H4 (cell line): Measurements from ENCODE around the gene DNAH10. TPM values are rescaled to one million over a fixed set of nuclear protein-coding genes. Genes with fewer than 3 reads are reported as not detected.

Experiments
- DNase-seq: peaks from one replicate; pipeline ENCODE4 v3.0.0-alpha.2; 2015; ENCODE audit warnings: low spot score
- total RNA-seq: library from RNA; depleted of rRNA; stranded (reverse); fragments of >200 nt; shearing (Covaris generic); gene quantifications from 2 replicates; pipeline ENCODE4 v1.2.3, GENCODE V29; 2014

The DNAH10 gene
- total RNA-seq, 1 experiment from 2014 or later, result 0.17 TPM

DNA sequence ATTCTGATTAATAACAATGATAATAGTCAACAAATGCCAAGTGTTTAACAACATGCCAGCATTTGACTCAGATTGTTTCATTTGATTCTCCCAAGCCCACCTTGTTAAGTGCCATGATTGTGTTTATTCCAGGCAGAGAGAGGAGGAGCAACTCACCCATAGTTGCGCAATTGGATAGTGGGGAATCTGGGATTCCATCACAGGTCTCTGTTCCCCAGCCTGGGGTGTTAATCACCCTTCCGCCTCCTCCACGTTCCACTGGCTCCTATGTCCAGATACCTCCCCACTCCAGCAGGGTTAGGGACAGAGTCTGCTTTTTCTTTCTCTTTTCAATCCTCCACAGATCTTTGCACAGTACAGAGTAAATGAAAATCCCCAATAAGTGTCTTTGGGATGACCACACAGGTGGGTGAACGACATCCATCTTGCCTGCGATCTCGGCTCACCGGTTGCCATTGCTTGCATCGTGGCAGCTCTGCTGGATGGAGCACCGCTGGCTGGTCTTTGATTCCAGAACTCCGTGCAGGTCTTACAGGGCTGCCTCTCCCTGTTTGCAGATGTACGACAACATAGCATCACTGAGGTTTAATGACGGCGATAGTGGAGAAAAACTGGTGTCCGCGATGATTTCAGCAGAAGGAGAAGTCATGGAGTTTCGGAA is 78.8 kb downstream of the DNAH10 start:
- no peak for DNase-seq

GRCh38 chr12:123843912-123844748 is 82.0 kb downstream of the DNAH10 start:
- DNase-seq, result no peak

- no peak for DNase-seq
Measured at GRCh38 chr12:123845881-123846280, 83.8 kb downstream of the DNAH10 start.

DNA sequence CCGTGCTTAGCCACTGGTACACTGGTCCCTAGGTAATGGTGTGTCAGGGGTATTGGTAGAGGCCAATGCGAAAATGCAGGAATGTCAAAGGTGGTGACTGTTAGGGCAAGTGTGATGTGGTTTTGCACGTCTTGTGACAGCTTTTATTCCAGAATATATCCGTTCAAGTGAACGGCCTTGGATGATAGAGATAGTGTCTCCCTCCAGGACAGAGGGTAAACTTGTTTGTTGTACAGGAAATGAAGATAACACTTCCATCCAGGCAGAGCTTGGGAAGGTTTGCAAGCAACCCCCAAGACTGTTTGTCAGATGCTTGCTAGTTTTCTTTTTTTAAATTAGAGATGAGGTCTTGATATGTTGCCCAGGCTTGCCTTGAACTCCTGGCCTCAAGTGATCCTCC is 84.2 kb downstream of the DNAH10 start:
- no peak for DNase-seq

GRCh38 chr12:123847019-123847418 is 84.9 kb downstream of the DNAH10 start:
- no peak for DNase-seq

DNA sequence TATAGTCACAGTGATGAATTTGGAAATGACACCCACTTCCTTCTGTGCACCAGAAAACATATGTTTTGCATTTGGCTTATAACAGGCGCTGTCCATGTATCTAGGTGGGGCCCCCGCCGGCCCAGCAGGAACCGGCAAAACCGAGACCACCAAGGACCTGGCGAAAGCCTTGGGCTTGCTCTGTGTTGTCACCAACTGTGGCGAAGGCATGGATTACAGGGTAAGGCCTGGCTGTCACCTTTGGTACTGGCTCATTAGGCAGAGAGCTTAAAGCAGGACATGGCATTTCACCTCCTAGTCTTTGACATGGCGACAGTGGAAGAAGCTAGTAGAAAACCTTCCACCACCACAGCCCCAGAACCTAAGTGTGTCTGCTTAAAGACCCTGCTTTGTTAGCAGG is 85.8 kb downstream of the DNAH10 start:
- DNase-seq, result no peak

DNA sequence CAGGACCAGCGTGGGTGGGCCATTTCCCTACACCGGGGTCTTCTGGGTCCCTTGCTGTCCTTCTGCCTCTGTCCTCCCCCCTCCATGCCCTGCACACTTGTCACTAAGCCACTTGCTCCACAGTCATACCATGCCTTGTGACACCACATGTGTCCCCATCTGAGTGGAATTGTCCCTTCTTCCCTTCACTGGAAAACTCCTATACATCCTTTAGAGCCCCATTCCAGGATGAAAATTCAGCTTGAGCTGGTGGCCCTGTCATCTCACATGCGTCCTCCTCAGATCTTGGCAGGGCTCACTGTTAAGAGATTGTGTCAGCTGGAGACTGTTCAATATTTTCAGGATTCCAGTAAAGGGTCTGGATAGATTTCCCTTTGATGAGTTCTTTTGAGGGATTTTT is 87.4 kb downstream of the DNAH10 start:
- no peak for DNase-seq

- DNase-seq, result no peak
Measured at GRCh38 chr12:123850246-123851134, 88.4 kb downstream of the DNAH10 start.

DNA sequence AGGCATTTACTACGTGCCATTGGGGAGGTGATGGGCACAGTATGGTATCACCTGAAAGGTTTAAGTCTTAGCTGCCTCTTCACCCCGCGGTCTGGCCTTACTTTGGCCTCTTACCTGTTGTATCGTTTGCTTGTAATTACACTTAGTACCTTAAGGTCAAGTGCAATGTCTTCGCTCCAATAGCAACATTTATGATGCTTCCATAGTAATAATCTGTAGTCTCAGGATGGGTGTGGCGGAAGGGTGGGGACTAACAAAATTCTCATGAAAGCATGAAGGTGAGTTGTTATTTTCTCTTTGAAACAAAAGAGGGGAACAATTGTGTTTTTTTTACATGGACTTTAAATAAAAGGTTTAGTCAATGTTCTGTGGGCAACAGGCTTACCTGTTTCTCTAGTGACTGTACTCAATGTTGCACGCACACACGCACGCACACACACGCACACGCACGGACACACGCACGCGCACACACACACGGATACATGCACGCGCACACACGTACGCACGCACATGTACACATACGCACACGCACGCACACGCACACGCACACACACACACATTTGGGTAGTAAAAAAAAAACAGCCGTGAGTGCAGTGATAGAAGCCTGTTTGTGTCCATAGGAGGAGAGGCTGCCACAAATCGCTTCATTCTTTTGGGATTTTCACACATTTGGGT is 91.4 kb downstream of the DNAH10 start:
- no peak for DNase-seq

DNA sequence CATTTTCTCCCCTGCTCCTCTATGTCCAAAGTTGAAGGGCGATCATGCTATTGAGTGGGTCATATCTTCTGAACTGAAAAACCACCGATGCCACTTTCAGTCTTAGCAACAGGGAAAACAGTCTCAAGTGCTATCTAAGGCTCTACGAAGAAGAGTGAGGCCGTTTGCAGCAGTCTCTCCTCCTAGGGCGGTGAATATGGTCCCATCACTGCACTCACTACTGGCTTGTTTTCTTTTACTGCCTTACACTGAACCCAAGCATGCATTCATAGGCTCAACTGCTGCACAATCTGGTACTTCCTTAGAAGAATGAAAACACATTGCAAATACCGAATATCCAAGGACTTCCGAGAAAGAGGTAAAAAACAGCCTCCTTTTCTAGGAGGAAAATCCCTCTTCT is 92.1 kb downstream of the DNAH10 start:
- DNase-seq, result no peak

DNA sequence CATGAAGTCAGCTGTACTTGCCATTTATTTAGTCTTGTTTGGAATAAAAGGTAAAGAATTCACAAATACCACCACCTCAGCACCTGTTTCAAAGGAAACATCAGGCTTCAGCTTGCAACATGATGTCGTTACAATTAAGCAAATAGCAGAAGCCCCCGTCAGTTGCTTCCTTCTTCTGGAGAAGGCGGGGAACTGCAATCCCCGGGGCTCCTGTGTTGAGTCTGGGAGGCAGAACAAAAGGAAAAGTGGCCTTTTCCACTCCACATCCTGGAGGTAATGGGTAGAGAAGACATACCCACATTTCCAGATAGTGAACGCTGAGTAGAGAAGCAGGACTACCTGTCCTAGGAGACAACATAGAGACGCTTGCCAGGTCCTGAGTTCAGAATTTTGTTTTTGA is 92.8 kb downstream of the DNAH10 start:
- DNase-seq, result no peak

DNA sequence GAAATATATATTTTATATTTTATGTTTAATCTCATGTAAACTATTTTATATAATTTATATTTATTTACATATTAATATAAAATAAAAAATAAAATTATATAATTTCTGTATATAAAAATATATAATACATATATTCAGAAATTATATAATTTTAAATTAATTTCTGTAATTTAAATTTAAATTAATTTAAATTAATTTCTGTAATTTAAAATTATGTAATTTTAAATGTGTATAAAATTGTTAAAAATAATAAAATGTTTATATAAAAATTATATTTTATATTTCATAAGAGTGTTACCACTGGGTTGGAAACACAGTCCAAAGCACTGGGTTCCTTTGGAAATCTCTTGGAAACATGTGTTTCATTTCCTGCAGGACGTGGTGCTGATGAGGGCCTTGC is 94.6 kb downstream of the DNAH10 start:
- no peak for DNase-seq

DNA sequence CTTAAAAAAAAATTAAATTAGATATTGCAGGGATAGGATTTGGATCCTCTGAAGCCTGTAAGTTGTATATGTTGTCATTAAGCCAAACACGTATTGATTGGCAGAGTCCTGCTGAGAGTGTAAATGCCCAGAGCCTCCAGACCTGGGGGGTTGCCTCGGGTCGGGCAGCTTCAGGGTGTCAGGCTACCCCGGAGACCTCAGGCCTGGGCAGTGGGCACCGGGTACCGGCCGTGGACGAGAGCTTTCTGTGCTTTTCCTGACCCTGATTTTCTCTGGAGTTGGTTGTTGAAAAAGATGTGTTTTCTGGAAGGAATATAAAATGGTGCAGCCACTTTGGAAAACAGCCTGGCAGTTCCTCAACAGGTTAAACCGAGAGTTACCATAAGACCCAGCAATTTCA is 96.1 kb downstream of the DNAH10 start:
- no peak for DNase-seq

DNA sequence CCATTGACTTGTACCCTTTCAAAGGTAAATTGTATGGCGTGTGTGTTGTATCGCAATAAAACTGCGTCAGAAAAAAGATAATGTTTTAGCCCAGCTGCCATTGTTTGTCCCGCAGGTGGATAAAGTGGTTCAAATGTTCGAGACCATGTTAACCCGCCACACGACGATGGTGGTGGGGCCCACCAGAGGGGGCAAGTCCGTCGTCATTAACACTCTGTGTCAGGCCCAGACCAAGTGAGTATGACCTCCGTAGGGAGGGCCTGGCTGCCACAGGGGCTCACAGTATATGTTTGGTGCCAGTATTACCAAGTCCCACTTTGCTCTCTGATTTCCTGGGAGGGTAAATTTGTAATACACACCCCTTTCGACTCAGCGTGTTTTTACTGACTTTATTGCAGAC is 96.9 kb downstream of the DNAH10 start:
- no peak for DNase-seq

DNA sequence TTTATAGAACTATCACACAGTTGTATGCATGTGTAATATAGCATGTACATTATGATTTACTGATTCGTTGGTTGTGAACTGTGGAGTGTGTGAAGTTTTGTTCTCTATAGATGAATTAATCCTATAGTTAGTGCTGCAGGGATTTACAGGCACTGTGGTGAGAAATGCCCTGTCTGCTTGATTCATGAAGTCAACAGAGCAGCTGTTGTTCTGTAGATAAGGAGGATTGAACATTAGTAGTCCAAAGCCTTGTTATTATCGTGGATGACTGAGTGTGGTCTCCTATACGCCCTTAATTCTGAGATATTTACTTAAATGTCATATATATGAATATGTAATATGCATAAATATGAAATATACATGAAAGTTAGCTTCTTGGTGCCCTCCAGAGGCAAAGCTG is 98.3 kb downstream of the DNAH10 start:
- no peak for DNase-seq

- DNase-seq, result no peak
Measured at GRCh38 chr12:123861392-123861791, 99.3 kb downstream of the DNAH10 start.

GRCh38 chr12:123867141-123867540 is 105.0 kb downstream of the DNAH10 start:
- no peak for DNase-seq

DNA sequence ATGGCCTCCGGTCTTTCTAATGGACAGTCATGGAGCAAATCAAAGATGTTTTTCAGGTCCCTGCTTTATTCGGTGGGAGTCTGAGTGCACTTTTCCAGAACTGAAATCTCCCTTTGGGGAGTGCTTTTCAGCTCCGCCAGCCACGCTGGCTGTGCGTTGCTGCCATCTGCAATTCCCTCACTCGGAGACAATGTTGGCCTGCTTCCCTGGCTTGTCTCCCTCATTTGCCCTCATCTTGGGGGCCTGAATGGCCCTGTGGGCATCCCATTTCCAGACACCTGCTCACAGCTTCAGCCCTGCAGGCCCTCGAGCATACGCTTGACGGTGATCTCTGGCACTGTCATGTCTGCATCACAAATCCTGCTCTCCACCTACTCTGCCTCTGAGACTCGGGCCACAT is 106.7 kb downstream of the DNAH10 start:
- DNase-seq, result no peak

GRCh38 chr12:123873793-123874192 is 111.7 kb downstream of the DNAH10 start:
- DNase-seq, result no peak

- no peak for DNase-seq
Measured at GRCh38 chr12:123877968-123878367, 115.9 kb downstream of the DNAH10 start.

- DNase-seq, result no peak
Measured at GRCh38 chr12:123879101-123879500, 117.0 kb downstream of the DNAH10 start.

DNA sequence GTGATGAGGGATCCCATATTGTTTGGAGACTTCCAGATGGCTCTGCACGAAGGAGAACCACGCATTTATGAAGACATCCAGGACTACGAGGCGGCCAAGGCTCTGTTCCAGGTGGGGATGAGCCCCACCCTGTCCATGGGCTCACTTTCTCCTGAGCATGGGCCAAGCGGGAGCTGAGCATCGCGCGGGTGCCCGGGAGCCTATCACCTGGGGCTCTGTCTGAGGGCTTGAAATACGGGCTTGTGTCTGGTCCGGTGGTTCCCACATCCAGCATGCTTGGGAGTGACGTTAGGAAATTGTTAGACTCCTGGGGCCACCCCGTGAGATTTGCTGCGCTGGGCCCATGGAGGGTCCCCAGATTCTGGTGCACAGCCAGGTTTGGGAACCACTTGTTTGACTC is 117.6 kb downstream of the DNAH10 start:
- DNase-seq, result no peak
